Smooth muscle cell (in vitro differentiated cells): ENCODE measurements around the gene C2CD2. TPM values are rescaled to one million over a fixed set of nuclear protein-coding genes. Genes with fewer than 3 reads are reported as not detected.

Experiments used
- DNase-seq: peaks from one replicate; lab custom pipeline; 2025; ENCODE audit not compliant: unreplicated experiment; lab: John Stamatoyannopoulos, UW
- H2AFZ ChIP-seq: fragments of 200-600 bp; sonication (generic); 2 replicates; pipeline ENCODE4 v1.6.0; 2016; ENCODE audit warnings: antibody characterized with exemption, low read depth, mild to moderate bottlenecking
- H3F3A ChIP-seq: fragments of 200-600 bp; sonication (generic); 2 replicates; pipeline ENCODE4 v1.6.0; 2017; ENCODE audit warnings: antibody characterized with exemption, low read depth
- H3K27ac ChIP-seq: fragments of 200-600 bp; sonication (generic); 2 replicates; pipeline ENCODE4 v1.5.1; 2016; ENCODE audit warnings: low read depth, mild to moderate bottlenecking
- H3K27me3 ChIP-seq: fragments of 200-600 bp; sonication (generic); 2 replicates; pipeline ENCODE4 v1.6.1; 2016; ENCODE audit warnings: low read depth, mild to moderate bottlenecking
- H3K36me3 ChIP-seq: fragments of 200-600 bp; sonication (generic); 2 replicates; pipeline ENCODE4 v1.5.1; 2016; ENCODE audit warnings: low read depth
- H3K4me1 ChIP-seq: fragments of 200-600 bp; sonication (generic); 2 replicates; pipeline ENCODE4 v1.5.1; 2016; ENCODE audit warnings: low read depth
- H3K4me2 ChIP-seq: fragments of 200-600 bp; sonication (generic); 2 replicates; pipeline ENCODE4 v1.6.0; 2016; ENCODE audit warnings: mild to moderate bottlenecking
- H3K4me3 ChIP-seq: fragments of 200-600 bp; sonication (generic); 2 replicates; pipeline ENCODE4 v1.5.1; 2016; ENCODE audit warnings: mild to moderate bottlenecking
- H3K79me2 ChIP-seq: fragments of 200-600 bp; sonication (generic); 2 replicates; pipeline ENCODE4 v1.6.0; 2016; ENCODE audit warnings: low read depth, mild to moderate bottlenecking
- H3K9ac ChIP-seq: fragments of 200-600 bp; sonication (generic); 2 replicates; pipeline ENCODE4 v1.6.0; 2016; ENCODE audit warnings: low read depth
- H3K9me3 ChIP-seq: fragments of 200-600 bp; sonication (generic); replicated peaks from 2 replicates; pipeline ENCODE4 v1.5.1; 2016; ENCODE audit warnings: low read depth
- H4K20me1 ChIP-seq: fragments of 200-600 bp; sonication (generic); 2 replicates; pipeline ENCODE4 v1.6.0; 2016; ENCODE audit warnings: low read depth
- WGBS: methylation state at CpG from one replicate; pipeline ENCODE4 v1.1.7; 2016; ENCODE audit warnings: low lambda C conversion rate; 5-methylcytosine and 5-hydroxymethylcytosine counted together
- polyA plus RNA-seq: library from polyadenylated mRNA; unstranded; fragments of >200 nt; fragmentation: Nextera tagmentation; extraction: Ambion mirVana; gene quantifications from 2 replicates; pipeline ENCODE4 v1.2.1, GENCODE V29; 2016
- total RNA-seq: library from RNA; depleted of rRNA; stranded (reverse); fragments of >200 nt; gene quantifications from 2 replicates; pipeline ENCODE4 v1.2.3, GENCODE V29; 2014
- TF ChIP-seq, protein P1 (sequence below): fragments of 200-600 bp; sonication (generic); IDR thresholded peaks from 2 replicates; pipeline ENCODE4 v1.5.1; 2017; ENCODE audit warnings: borderline replicate concordance, mild to moderate bottlenecking, antibody characterized with exemption; ENCODE audit not compliant: insufficient read depth, poor library complexity, severe bottlenecking

The C2CD2 gene
- total and polyA plus RNA-seq, 2 experiments from 2014 or later, result 3.4 to 6.1 TPM

DNA sequence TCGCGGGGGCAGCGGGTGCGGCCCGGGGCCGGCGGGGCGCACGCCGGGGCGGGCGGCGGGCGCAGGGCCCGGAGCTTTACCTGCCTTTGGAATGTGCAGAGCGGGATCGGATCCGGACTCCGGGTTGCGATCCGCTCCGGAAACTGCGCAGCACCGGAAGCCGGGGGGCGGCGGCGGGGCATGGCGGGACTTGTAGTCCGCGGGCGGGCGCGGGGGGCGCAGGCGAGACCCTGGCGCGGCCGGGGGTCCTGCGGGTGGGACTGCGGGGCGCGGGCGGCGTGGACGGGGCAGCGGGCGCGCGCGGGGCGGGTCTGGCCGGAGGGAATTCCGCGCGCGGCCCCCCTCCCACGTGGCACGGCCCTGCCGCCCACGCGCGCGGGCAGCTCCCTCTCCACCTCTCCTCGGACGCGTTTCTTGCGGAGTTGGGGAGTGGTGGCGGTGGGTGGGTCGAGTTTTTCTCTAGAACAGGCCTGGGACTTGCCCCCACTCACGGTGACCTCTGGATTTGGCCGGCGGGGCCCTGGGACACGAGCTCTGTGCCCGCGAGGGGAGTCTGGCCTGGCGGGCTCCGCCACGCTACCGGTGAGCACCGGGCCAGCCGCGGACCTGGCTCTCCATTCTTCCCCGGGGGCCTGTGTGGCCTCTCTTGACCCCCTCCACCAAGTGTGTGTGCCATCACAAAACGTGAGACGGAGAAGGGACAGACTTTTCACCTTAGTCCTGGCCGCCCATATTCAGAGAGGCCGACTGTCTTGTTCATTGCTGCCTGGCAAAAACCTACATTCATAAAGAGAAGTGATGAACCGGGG, 74.4 kb downstream of the C2CD2 start, which contains the start of gene PRDM15:
Gene PRDM15, minus strand, starts transcription at position 155 of the 809 bp plus-strand sequence. CDS start 18,981 bp downstream, outside the sequence.
- 5% methylated on average over 34 of the region's 89 CpGs for WGBS
- Histone ChIP-seq H3K27ac (peak within 1 kb of the TSS; percentile 73), H3K79me2 (peaks cover 8% of the 10 kb centered on the region), H3K27me3 (no peaks in the 10 kb centered on the region), H3F3A (no peaks in the 10 kb centered on the region), H3K4me2 (peak within 1 kb of the TSS; percentile 99), H3K4me1 (peaks cover 15% of the 10 kb centered on the region), H3K9ac (peak within 1 kb of the TSS; percentile 87), H4K20me1 (no peaks in the 10 kb centered on the region), H3K36me3 (no peaks in the 10 kb centered on the region), H2AFZ (peak within 1 kb of the TSS; percentile 88), H3K4me3 (peak within 1 kb of the TSS; percentile 88), H3K9me3 (no peaks in the 10 kb centered on the region)
- TF ChIP-seq, protein P1, sequence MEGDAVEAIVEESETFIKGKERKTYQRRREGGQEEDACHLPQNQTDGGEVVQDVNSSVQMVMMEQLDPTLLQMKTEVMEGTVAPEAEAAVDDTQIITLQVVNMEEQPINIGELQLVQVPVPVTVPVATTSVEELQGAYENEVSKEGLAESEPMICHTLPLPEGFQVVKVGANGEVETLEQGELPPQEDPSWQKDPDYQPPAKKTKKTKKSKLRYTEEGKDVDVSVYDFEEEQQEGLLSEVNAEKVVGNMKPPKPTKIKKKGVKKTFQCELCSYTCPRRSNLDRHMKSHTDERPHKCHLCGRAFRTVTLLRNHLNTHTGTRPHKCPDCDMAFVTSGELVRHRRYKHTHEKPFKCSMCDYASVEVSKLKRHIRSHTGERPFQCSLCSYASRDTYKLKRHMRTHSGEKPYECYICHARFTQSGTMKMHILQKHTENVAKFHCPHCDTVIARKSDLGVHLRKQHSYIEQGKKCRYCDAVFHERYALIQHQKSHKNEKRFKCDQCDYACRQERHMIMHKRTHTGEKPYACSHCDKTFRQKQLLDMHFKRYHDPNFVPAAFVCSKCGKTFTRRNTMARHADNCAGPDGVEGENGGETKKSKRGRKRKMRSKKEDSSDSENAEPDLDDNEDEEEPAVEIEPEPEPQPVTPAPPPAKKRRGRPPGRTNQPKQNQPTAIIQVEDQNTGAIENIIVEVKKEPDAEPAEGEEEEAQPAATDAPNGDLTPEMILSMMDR, result no peak
- DNase-seq, result peak; percentile 59

DNA sequence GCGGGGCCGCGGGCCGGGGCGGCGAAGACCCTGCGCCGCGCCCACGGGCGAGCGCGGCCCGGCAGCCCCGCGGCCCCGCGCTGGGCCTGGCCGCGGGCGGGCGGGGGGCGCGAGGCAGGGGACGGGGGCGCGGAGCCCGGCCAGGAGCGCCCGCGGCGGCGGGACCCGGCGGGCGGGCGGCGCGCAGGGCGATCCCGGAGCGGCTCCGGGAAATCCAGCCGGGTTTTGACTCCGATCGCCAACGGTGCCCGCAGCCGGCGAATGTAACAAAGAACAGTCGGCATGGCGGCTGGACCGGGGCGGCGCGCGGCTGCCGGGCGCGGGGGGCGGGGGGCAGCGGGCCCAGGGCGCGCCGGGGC, 75.0 kb downstream of the C2CD2 start:
- H3K27ac ChIP-seq, result no peak overlapping the region
- TF ChIP-seq, protein P1, result no peak
- H3K36me3 ChIP-seq, result no peaks in the 10 kb centered on the region
- peak; percentile 50 for DNase-seq
- peak overlapping the region; percentile 88 for H3K4me3 ChIP-seq
- no peaks in the 10 kb centered on the region for H3K27me3 ChIP-seq
- no peaks in the 10 kb centered on the region for H3F3A ChIP-seq
- no peak overlapping the region for H3K9ac ChIP-seq
- peak overlapping the region; percentile 99 for H3K4me2 ChIP-seq
- no peak overlapping the region for H2AFZ ChIP-seq
- no peaks in the 10 kb centered on the region for H4K20me1 ChIP-seq
- 1% methylated on average over 32 of the region's 65 CpGs for WGBS
- peaks cover 15% of the 10 kb centered on the region for H3K4me1 ChIP-seq
- no peaks in the 10 kb centered on the region for H3K9me3 ChIP-seq
- H3K79me2 ChIP-seq, result peaks cover 8% of the 10 kb centered on the region

DNA sequence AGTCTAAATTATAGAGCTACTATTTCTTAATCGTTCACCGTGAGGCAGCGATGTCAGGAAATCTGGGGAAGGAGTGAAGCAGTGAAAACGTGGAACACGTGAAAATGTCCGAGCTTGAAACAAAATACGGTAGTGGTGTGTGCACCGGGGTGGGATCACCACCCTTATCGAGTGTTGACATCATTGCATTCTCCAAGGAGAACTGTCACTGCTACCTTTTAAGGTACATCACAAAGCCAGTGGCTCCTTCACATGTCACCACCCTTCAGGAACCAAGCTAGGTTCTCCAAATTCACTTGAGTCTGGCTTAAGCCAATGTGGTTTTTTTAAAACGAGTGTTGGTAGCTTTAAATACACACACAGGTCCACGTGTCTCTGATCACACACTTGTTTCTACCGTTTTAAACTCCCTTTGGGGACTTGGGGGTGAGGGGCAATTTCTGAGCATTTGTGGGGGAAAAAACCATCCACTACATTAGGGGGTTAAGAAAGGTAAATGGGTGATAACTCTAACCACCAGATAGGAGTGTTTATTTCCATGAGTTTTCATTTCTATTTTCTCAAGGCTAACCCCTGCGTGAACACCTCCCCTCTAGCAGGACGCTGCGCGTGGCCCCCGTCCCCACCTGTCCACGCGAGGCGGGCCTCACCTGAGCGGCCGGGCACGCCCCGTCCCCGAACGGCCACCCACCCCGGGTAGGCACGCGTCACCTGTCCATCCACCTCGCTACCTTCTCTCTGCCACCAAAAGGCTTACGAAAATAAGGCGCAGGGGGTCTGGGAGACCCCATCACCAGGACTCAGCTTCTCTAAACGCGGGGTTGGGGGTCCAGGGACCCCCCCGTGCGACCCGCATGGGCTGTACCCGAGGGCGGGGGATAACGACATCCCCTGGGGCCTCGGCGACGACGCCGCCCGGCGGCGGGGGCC, 75.7 kb downstream of the C2CD2 start:
- Histone ChIP-seq H3K27me3 (no peaks in the 10 kb centered on the region), H3K79me2 (peaks cover 8% of the 10 kb centered on the region), H3K4me1 (peaks cover 15% of the 10 kb centered on the region), H3K9ac (peak overlapping the region; percentile 83), H3K36me3 (no peaks in the 10 kb centered on the region), H3K4me2 (peak overlapping the region; percentile 99), H3K27ac (no peak overlapping the region), H3K9me3 (no peaks in the 10 kb centered on the region), H3K4me3 (peak overlapping the region; percentile 88), H3F3A (no peaks in the 10 kb centered on the region), H2AFZ (peak overlapping the region; percentile 70), H4K20me1 (no peaks in the 10 kb centered on the region)
- TF ChIP-seq, protein P1, result no peak
- WGBS, result 15% methylated on average over 36 of the region's 48 CpGs
- no peak for DNase-seq
